OCI-LY7 (cell line): ENCODE data around the gene SETDB1.

Source experiments
- EZH2phosphoT487 ChIP-seq: fragments of 200-600 bp; sonication (generic); IDR thresholded peaks from 2 replicates; pipeline ENCODE4 v1.6.1; 2018; ENCODE audit warnings: low read depth, borderline replicate concordance, mild to moderate bottlenecking, mixed run types, antibody characterized with exemption, low read length, moderate library complexity, mixed read lengths
- TF ChIP-seq, protein P1 (sequence below): fragments of 200-600 bp; sonication (generic); conservative IDR thresholded peaks from 2 replicates; pipeline ENCODE4 v1.5.1; 2014; ENCODE audit warnings: mild to moderate bottlenecking, antibody characterized with exemption, low read length, moderate library complexity, mixed read lengths

DNA sequence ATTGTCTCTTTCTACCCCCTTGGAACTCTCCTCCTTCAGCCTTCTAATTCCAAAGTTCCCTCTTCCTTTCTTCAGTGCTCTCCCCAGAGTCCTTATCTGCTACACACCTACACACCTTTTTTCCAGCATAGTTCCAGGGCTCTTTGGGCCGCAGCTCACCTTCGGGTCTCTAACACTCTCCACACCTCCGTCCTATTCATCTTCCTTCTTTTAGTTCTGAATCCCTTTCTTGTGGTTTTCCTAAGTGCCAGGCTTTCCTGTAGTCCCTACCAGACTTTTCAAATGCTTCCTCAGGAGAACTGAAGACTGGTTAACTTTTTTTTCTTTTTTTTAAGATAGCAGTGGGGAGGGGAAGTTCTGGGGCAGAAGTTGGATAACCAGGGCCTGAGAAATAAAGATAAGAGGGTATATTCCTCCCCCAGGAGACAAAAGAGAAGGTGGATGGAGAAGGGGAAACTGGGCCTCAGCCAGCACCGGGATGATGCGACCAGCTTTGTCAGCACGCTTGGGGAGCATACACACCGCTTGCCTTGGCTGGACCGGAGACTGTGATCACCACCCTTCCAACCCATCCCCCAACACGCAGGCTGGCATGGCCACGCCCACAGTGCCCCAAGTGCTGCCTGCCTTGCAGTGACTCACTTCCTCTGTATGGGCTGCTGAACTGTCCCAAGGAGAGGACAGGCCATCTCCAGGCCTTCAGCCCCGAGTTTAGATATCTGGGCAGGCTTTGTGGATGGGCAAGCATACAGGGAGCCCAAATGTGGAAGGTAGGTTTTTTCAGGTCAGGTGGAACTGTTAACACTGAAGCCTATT lies 50.9 kb downstream of the SETDB1 start:
- TF ChIP-seq, protein P1, sequence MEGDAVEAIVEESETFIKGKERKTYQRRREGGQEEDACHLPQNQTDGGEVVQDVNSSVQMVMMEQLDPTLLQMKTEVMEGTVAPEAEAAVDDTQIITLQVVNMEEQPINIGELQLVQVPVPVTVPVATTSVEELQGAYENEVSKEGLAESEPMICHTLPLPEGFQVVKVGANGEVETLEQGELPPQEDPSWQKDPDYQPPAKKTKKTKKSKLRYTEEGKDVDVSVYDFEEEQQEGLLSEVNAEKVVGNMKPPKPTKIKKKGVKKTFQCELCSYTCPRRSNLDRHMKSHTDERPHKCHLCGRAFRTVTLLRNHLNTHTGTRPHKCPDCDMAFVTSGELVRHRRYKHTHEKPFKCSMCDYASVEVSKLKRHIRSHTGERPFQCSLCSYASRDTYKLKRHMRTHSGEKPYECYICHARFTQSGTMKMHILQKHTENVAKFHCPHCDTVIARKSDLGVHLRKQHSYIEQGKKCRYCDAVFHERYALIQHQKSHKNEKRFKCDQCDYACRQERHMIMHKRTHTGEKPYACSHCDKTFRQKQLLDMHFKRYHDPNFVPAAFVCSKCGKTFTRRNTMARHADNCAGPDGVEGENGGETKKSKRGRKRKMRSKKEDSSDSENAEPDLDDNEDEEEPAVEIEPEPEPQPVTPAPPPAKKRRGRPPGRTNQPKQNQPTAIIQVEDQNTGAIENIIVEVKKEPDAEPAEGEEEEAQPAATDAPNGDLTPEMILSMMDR, result no peak
- TF ChIP-seq EZH2phosphoT487, result no peak
